GM18508 (cell line): ENCODE results near the gene GABRB1.

Experiments
- ATAC-seq: cut with Tn5 transposase; IDR thresholded peaks from one replicate; pipeline ENCODE4 v1.9.1; 2021; ENCODE audit warnings: moderate number of reproducible peaks; ENCODE audit not compliant: insufficient read depth, unreplicated experiment

GABRB1 gene

DNA sequence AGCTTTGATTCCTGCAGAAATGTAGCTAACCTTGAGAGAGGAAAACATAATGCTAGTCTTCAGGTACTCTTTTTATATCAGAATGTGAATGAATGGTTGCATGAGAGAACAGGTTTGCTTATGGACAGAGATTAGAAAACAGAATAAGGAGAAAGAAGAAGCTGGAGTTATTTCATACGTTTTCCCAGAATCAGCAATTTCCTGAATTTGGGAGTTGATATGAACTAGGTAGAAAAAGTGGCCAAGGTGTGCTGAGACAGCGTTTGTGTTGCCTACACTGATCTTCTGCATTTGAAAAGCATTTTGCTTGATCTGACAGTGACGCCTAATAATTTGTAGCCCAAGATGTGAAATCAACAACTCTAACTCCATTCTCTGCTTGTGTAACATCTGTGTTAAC lies 12.5 kb downstream of the GABRB1 start:
- ATAC-seq, result no peak

GRCh38 chr4:47045261-47045660 lies 13.9 kb downstream of the GABRB1 start:
- ATAC-seq, result no peak

DNA sequence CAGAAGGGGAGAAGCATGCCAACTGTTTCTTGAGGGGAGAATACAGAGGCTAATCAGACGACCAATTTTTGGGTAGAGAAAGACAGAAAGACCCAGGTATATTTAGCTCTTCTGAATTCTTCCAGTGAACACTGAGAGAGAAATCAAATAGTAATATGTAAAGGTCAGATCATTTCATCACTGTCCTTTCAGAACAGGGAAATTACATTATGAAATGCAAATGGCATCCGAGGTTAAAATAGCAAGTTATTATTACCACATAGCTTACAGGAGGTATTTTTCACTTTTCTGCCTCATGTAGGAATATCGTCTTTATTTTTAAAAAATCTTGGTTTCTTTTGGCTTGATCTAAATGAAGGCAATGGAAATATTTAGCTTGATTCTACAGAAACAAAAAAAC lies 18.0 kb downstream of the GABRB1 start:
- ATAC-seq, result no peak

DNA sequence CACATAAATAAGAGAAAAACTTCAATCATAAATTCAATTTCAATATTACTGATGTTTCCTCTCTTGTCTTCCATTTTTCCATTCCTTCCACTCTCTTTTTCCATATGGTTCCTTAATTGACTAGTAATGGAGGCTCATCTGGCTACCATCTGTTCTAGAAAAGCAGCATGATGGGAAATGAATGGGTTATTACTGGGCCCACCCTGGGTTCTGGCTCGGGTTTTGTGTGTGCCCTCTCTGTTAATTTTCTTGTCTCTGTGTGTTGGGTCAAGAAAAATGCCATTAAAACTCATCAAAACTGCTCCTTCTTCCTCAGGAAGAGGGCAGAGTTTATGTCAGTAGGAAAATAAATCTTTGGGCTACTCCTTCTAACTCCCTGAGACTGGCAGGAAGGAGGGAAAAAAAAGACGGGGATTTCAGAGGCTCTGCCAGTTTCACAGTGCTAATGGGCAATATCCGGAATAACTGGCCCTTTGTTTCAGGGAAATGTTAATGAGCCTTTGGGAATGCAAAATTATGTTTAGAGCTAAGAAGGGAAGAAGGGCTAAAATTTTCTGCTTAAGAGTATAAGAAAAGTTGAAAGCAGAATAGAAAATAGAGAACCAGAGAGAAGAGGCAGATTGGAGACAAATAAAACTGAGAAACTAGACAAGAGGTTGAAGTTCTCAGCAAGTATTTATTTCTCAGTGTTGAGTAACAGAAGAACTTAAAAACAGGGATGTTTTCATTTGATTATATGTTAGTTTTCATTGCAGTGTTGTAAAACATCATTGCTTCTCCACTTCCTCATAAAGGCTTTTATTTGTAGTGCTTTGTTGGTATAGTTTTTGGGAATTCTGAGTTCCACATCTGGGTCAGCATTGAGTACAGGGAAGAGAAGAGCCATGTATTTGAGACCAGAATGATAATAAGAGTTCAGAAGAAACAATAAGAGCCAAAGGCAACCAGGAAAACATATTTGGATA lies 19.7 kb downstream of the GABRB1 start:
- ATAC-seq, result no peak

DNA sequence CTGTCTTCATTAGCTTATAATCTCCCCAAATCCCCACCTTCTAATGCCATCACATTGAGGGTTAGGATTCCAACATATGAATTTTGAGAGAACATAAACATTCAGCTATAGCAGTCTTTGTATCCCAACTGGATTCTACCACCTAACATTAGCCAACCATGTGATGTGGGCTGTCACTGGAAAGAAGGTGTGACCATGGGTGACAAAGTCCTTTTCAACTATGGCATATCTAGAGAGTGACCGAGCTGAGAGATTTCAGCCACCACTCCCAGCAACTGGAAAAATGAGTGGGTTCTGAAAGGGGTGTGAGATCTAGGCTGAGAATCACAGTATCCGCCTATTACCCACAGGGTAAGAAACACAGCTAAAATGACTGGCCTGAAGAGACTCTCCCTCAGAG lies 22.1 kb downstream of the GABRB1 start:
- no peak for ATAC-seq

- no peak for ATAC-seq
Observed at GRCh38 chr4:47054130-47054529, 22.8 kb downstream of the GABRB1 start.

GRCh38 chr4:47057991-47058390 lies 26.6 kb downstream of the GABRB1 start:
- ATAC-seq, result no peak

- no peak for ATAC-seq
Observed at GRCh38 chr4:47060561-47060960, 29.2 kb downstream of the GABRB1 start.

DNA sequence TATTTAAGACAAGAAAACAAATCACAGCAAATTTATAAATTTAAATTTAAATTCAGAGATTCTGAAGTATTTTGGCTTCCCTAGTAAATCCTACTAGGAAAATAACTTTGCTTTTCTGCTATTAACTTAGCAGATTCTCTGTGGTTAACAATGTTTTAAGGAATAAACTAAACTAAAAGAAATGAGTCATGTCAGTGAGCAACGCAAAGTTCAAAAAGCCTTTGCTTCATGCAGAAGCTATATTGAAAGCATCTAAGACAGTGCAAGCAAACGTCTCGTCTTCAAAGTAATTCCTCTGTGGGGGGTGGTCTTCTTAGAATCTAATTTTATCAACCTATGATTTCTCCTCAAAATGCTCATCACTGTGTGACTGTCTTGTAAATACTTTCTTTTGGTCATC lies 30.1 kb downstream of the GABRB1 start:
- no peak for ATAC-seq

DNA sequence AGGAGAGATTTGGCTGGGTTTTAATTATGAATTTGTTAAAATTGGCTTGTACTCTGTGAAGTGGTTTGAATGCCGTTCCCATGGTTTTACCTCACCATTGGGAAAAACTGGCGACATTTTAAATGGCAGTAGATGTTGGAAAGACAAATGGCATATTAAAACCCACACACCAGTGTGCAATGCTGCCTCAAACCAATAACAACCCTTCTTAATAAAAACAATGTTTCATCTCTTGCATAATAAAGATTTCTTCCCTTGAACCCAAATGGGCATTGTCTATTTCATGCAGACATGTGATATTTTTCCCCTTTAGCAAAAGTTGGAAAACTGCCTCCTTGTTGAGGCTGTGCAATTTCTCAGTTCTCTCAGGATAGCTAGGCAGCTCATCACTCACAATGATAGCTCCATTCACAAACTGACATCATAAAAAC lies 33.7 kb downstream of the GABRB1 start:
- ATAC-seq, result no peak

- no peak for ATAC-seq
Observed at GRCh38 chr4:47068986-47069385, 37.6 kb downstream of the GABRB1 start.

DNA sequence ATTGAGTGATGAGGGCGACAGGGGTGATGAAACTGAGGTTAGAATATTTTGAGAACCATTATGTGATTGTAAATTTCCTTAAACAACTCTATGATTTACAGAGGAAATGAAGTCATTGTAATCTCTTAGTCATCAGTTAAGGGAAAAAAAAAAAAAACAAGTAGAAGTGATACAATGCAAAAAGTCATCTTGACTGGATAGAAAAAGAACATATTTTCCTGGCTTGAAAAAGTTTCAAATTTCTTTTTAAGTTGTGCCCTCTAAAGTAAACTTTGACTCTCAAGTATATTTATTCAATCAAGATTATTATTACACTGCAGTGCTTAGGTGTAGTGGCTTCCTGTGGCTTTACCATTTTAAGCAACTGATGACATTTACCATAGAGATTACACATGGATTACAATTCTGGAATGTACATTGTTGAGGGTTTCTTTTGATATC lies 40.6 kb downstream of the GABRB1 start:
- ATAC-seq, result no peak

GRCh38 chr4:47073647-47074046 lies 42.3 kb downstream of the GABRB1 start:
- no peak for ATAC-seq

DNA sequence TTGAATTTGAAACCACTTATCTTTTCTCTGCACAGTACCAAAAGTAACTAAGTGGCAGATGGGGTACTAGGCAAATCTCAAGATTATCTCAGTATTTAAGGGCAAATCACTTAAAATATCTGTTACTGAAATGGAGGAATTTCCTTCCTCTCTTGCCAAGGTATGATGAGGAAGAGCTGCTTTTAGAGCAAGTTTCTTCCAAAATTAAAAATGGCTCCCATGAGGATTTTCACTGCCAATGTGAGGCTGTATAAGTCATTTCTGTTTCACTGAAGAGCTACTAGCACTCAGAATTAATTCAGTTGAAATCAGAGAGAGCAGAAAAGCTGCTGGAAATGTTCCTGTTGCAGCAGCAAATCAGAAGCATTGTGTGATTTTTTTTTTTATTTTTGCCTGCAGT lies 43.4 kb downstream of the GABRB1 start:
- no peak for ATAC-seq

DNA sequence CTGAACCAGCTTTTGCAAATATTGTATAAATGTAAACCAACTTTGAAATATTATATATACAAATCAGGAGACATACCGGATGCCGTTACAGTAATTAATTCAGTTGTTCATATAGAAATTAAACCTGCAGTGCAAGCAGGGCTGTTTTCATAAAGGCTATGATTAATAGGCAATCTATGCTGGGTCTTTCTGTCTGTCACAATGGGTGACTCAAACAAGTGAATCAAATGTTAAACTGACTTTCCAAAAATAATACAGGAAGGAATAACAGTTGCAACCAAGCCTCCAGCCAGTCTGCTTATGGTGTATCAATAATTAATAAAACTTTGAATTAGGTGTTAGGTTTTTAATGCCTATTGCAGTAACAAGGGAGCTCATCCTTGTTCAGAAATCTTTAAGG lies 43.9 kb downstream of the GABRB1 start:
- no peak for ATAC-seq

- ATAC-seq, result no peak
Observed at GRCh38 chr4:47075919-47076318, 44.6 kb downstream of the GABRB1 start.

- ATAC-seq, result no peak
Observed at GRCh38 chr4:47084111-47084510, 52.7 kb downstream of the GABRB1 start.

- ATAC-seq, result no peak
Observed at GRCh38 chr4:47084795-47085194, 53.4 kb downstream of the GABRB1 start.

GRCh38 chr4:47088298-47088697 lies 56.9 kb downstream of the GABRB1 start:
- ATAC-seq, result no peak

DNA sequence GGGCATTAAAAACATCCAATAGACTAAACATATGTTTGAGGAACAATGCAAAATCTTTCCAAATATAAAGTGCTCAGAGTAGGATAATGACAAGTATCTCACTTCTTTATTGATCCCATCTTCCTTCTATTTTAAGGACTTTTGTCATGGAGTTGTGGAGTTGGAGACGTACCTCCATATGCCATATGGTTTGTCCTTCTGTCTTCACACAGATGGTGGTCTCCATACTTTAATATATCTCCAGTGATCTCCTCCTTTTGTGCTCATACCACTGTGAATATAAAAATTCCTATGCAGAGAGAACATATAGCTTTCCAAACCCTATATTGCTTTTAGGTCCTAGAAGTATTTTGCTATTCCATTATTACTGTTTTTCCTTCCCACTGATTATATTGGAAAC lies 64.5 kb downstream of the GABRB1 start:
- no peak for ATAC-seq

- ATAC-seq, result no peak
Observed at GRCh38 chr4:47101453-47101852, 70.1 kb downstream of the GABRB1 start.

DNA sequence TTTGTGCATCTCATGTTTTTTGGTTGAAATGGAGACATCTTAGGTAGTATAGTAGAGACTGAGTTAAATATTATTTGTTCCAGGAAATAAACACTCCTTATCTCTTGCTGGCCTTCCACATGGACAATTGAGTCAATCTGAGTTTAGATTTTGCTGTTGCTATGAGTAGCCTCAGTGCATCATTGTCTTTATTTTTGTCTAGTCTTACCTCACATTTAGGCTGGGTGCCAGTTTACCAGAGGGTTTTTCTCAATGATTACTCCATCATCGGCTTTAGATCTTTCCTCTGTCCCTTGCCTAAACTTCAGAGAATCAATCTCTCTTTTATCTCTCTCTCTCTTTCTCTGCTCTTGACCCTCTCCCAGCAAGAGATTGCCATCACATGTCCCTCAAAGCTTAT lies 73.6 kb downstream of the GABRB1 start:
- no peak for ATAC-seq
